HepG2 (cell line): ENCODE results near the gene POLR3K. TPM values are rescaled to one million over a fixed set of nuclear protein-coding genes. Genes with fewer than 3 reads are reported as not detected.

Source experiments
- KLF11 ChIP-seq: IDR thresholded peaks from 2 replicates; pipeline ENCODE4 v1.6.1; 2016; ENCODE audit warnings: missing compliant biosample characterization
- MED1 ChIP-seq: sonication (generic); formaldehyde crosslinking; IDR thresholded peaks from 2 replicates; pipeline ENCODE4 v1.4.0; 2020; ENCODE audit warnings: missing genetic modification reagents
- SALL1 ChIP-seq: sonication (generic); formaldehyde crosslinking; IDR thresholded peaks from 2 replicates; pipeline ENCODE4 v1.8.0; 2022; ENCODE audit warnings: mild to moderate bottlenecking, missing genetic modification reagents
- ZC3H13 ChIP-seq: sonication (generic); formaldehyde crosslinking; IDR thresholded peaks from 2 replicates; pipeline ENCODE4 v1.8.1; 2023; ENCODE audit warnings: mild to moderate bottlenecking, missing genetic modification reagents, moderate library complexity
- ZMYM4 ChIP-seq: sonication (generic); formaldehyde crosslinking; IDR thresholded peaks from 2 replicates; pipeline ENCODE4 v1.8.1; 2023; ENCODE audit warnings: mild to moderate bottlenecking, missing genetic modification reagents
- ZNF782 ChIP-seq: sonication (generic); formaldehyde crosslinking; IDR thresholded peaks from 2 replicates; pipeline ENCODE4 v1.4.0; 2020; ENCODE audit warnings: missing genetic modification reagents, mild to moderate bottlenecking, borderline replicate concordance
- ZSCAN31 ChIP-seq: sonication (generic); formaldehyde crosslinking; IDR thresholded peaks from 2 replicates; pipeline ENCODE4 v1.5.0; 2020; ENCODE audit warnings: low read depth, mild to moderate bottlenecking, missing genetic modification reagents
- polyA plus RNA-seq, 8 experiments: library from polyadenylated mRNA; depleted of rRNA in 3 of 8; stranded (reverse) in 7 of 8; unstranded in 1 of 8; fragments of >200 nt; fragmentation: Illumina TruSeq in 4 of 8; extraction: Trizol in 4 of 8; gene quantifications; 2 replicates each; pipeline versions ENCODE4 v1.2.1 to v1.2.3, GENCODE V29; 2011 to 2016; ENCODE audit warnings: low read depth in 4 of 8, missing spikeins in 1 of 8, mixed read lengths in 1 of 8; ENCODE audit not compliant: insufficient read depth in 1 of 8
- total RNA-seq, 5 experiments: library from RNA; depleted of rRNA; stranded (reverse); fragments of >200 nt; fragmentation: Illumina TruSeq; extraction: Trizol; gene quantifications; 2 replicates each; pipeline ENCODE4 v1.2.3, GENCODE V29; 2016; ENCODE audit warnings: low read depth in 1 of 5
- TF ChIP-seq, protein P1 (sequence below): IDR thresholded peaks from 2 replicates; pipeline ENCODE4 v1.4.0; 2020; ENCODE audit warnings: mild to moderate bottlenecking, missing genetic modification reagents
- TF ChIP-seq, protein P2 (sequence below): IDR thresholded peaks from 2 replicates; pipeline ENCODE4 v1.6.1; 2016; ENCODE audit warnings: missing compliant biosample characterization, missing genetic modification reagents, borderline replicate concordance
- TF ChIP-seq, protein P3 (sequence below): sonication (generic); formaldehyde crosslinking; IDR thresholded peaks from 2 replicates; pipeline ENCODE4 v1.4.0; 2020; ENCODE audit warnings: mild to moderate bottlenecking, missing genetic modification reagents
- TF ChIP-seq, protein P4 (sequence below): sonication (generic); formaldehyde crosslinking; IDR thresholded peaks from 2 replicates; pipeline ENCODE4 v1.9.0; 2022; ENCODE audit warnings: low read depth, missing genetic modification reagents
- TF ChIP-seq, protein P5 (sequence below): IDR thresholded peaks from 2 replicates; pipeline ENCODE4 v1.6.1; 2016; ENCODE audit warnings: missing biosample characterization, missing genetic modification reagents, low read depth
- TF ChIP-seq, protein P6 (sequence below): sonication (generic); formaldehyde crosslinking; conservative IDR thresholded peaks from 2 replicates; pipeline ENCODE4 v1.4.0; 2020; ENCODE audit warnings: missing genetic modification reagents

The POLR3K gene
- total and polyA plus RNA-seq, 2 of the 13 experiments (the other 11 are each of a cell fraction or from before 2014, with no cell fraction given): 14.8 to 18.8 TPM

DNA sequence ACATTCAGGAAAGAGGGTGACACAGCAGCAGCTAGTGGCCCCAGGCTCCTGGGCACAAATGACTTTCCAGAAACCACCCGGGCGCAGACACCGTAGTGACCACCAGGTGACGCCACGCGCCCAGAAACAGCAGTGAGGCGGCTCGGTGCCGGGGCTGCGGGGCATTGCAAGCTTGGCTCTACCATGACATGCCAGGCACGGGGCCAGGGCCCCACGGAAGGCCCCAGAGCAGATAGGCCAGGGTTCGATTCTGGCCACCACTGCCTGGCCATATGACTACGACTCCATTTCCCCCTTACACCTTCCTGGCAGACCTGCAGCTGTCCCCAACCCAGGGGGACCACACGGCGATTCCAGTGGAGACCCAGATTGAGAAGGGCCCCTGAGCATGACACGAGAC, 12.3 kb upstream of the POLR3K start (continued):
- no peak for TF ChIP-seq ZC3H13 (CRISPR knock-in tag)
- TF ChIP-seq, protein P1, sequence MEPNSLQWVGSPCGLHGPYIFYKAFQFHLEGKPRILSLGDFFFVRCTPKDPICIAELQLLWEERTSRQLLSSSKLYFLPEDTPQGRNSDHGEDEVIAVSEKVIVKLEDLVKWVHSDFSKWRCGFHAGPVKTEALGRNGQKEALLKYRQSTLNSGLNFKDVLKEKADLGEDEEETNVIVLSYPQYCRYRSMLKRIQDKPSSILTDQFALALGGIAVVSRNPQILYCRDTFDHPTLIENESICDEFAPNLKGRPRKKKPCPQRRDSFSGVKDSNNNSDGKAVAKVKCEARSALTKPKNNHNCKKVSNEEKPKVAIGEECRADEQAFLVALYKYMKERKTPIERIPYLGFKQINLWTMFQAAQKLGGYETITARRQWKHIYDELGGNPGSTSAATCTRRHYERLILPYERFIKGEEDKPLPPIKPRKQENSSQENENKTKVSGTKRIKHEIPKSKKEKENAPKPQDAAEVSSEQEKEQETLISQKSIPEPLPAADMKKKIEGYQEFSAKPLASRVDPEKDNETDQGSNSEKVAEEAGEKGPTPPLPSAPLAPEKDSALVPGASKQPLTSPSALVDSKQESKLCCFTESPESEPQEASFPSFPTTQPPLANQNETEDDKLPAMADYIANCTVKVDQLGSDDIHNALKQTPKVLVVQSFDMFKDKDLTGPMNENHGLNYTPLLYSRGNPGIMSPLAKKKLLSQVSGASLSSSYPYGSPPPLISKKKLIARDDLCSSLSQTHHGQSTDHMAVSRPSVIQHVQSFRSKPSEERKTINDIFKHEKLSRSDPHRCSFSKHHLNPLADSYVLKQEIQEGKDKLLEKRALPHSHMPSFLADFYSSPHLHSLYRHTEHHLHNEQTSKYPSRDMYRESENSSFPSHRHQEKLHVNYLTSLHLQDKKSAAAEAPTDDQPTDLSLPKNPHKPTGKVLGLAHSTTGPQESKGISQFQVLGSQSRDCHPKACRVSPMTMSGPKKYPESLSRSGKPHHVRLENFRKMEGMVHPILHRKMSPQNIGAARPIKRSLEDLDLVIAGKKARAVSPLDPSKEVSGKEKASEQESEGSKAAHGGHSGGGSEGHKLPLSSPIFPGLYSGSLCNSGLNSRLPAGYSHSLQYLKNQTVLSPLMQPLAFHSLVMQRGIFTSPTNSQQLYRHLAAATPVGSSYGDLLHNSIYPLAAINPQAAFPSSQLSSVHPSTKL (CRISPR knock-in tag): no peak
- 0 out of 2 replicates have a peak, but pooled peaks have one; percentile 27 for TF ChIP-seq MED1 (CRISPR knock-in tag)
- no peak for TF ChIP-seq ZNF782
- TF ChIP-seq, protein P2, sequence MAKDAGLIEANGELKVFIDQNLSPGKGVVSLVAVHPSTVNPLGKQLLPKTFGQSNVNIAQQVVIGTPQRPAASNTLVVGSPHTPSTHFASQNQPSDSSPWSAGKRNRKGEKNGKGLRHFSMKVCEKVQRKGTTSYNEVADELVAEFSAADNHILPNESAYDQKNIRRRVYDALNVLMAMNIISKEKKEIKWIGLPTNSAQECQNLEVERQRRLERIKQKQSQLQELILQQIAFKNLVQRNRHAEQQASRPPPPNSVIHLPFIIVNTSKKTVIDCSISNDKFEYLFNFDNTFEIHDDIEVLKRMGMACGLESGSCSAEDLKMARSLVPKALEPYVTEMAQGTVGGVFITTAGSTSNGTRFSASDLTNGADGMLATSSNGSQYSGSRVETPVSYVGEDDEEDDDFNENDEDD: 0 out of 2 replicates have a peak, but pooled peaks have one; percentile 21
- TF ChIP-seq SALL1 (CRISPR knock-in tag): peak; percentile 71
- TF ChIP-seq, protein P3, sequence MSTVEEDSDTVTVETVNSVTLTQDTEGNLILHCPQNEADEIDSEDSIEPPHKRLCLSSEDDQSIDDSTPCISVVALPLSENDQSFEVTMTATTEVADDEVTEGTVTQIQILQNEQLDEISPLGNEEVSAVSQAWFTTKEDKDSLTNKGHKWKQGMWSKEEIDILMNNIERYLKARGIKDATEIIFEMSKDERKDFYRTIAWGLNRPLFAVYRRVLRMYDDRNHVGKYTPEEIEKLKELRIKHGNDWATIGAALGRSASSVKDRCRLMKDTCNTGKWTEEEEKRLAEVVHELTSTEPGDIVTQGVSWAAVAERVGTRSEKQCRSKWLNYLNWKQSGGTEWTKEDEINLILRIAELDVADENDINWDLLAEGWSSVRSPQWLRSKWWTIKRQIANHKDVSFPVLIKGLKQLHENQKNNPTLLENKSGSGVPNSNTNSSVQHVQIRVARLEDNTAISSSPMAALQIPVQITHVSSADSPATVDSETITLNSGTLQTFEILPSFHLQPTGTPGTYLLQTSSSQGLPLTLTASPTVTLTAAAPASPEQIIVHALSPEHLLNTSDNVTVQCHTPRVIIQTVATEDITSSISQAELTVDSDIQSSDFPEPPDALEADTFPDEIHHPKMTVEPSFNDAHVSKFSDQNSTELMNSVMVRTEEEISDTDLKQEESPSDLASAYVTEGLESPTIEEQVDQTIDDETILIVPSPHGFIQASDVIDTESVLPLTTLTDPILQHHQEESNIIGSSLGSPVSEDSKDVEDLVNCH (CRISPR knock-in tag): no peak
- TF ChIP-seq KLF11 (CRISPR knock-in tag): peak; percentile 57; the same call in 1 of the 2 replicates
- TF ChIP-seq, protein P4, sequence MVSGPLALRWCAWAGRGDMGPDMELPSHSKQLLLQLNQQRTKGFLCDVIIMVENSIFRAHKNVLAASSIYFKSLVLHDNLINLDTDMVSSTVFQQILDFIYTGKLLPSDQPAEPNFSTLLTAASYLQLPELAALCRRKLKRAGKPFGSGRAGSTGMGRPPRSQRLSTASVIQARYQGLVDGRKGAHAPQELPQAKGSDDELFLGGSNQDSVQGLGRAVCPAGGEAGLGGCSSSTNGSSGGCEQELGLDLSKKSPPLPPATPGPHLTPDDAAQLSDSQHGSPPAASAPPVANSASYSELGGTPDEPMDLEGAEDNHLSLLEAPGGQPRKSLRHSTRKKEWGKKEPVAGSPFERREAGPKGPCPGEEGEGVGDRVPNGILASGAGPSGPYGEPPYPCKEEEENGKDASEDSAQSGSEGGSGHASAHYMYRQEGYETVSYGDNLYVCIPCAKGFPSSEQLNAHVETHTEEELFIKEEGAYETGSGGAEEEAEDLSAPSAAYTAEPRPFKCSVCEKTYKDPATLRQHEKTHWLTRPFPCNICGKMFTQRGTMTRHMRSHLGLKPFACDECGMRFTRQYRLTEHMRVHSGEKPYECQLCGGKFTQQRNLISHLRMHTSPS: peak; percentile 84
- TF ChIP-seq, protein P5, sequence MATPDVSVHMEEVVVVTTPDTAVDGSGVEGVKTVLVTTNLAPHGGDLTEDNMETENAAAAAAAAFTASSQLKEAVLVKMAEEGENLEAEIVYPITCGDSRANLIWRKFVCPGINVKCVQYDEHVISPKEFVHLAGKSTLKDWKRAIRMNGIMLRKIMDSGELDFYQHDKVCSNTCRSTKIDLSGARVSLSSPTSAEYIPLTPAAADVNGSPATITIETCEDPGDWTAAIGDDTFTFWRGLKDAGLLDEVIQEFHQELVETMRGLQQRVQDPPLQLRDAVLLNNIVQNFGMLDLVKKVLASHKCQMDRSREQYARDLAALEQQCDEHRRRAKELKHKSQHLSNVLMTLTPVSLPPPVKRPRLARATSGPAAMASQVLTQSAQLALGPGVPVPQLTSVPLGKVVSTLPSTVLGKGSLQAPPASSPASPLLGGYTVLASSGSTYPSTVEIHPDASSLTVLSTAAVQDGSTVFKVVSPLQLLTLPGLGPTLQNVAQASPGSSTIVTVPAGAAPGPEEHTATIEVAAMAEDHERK (CRISPR knock-in tag): no peak
- TF ChIP-seq, protein P6, sequence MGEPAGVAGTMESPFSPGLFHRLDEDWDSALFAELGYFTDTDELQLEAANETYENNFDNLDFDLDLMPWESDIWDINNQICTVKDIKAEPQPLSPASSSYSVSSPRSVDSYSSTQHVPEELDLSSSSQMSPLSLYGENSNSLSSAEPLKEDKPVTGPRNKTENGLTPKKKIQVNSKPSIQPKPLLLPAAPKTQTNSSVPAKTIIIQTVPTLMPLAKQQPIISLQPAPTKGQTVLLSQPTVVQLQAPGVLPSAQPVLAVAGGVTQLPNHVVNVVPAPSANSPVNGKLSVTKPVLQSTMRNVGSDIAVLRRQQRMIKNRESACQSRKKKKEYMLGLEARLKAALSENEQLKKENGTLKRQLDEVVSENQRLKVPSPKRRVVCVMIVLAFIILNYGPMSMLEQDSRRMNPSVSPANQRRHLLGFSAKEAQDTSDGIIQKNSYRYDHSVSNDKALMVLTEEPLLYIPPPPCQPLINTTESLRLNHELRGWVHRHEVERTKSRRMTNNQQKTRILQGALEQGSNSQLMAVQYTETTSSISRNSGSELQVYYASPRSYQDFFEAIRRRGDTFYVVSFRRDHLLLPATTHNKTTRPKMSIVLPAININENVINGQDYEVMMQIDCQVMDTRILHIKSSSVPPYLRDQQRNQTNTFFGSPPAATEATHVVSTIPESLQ (CRISPR knock-in tag): 0 out of 2 replicates have a peak, but pooled peaks have one; percentile 53
- peak; percentile 82; the same call in 1 of the 2 replicates for TF ChIP-seq ZSCAN31 (CRISPR knock-in tag)
- TF ChIP-seq ZMYM4: no peak
